Measurements from ENCODE around the gene EPB41L5. TPM values are rescaled to one million over a fixed set of nuclear protein-coding genes. Genes with fewer than 3 reads are reported as not detected.

The EPB41L5 gene
- total and polyA plus RNA-seq, 10 of the 15 experiments (the other 5 are each of a cell fraction or from before 2014, with no cell fraction given) = 2.1 to 20.4 (median 8.2) TPM

DNA sequence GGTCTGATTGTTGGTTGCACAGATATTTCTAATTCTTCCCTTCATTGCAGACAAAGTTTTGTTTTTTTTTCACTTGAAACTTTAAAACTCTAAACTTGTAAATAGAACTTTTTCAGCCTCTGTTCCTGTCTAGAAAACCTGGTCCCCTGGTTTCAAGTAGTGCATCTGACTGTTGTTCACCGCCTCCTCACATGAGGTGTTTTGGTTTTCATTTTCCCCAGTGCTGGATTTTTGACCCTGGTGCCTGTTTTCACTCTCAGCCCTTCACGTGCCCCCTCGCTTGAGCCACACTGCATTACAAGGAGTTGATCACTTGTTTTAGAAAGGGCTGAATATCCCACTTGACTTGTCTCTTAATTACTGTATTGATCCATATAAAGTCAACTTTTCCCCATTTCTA, 110.2 kb downstream of the EPB41L5 start:
- POLR2A ChIA-PET = interaction anchor here (0.7 kb wide), 1 partner anchor 12 kb away, joined by 6 read pairs; no protein-coding TSS in a partner anchor
- 37% methylated on average over 3 of the region's 3 CpGs for WGBS (ENCODE audit: insufficient coverage, insufficient replicate concordance, low lambda C conversion rate, missing lambda C conversion rate)
- no peak for FAIRE-seq
- no peaks in the 10 kb centered on the region for H3K4me1 ChIP-seq (ENCODE audit: control insufficient read depth, insufficient read depth, low read length)
- H3K36me3 ChIP-seq (ENCODE audit: control insufficient read depth in 2 of 2, insufficient read depth in 2 of 2, low read length in 1 of 2) = no peaks in the 10 kb centered on the region; a peak in 1 of 4 replicates
- H3K4me2 ChIP-seq (ENCODE audit: control insufficient read depth, insufficient read depth) = no peak overlapping the region
- SMC1A ChIA-PET (ENCODE audit: uncharacterized antibody, unreplicated experiment) = interaction anchor here (0.6 to 1.5 kb wide), 3 partner anchors 10 to 39 kb away, joined by 3 read pairs; no protein-coding TSS in a partner anchor
- RAD21 ChIA-PET (ENCODE audit: unreplicated experiment) = interaction anchor here (0.7 kb wide), 1 partner anchor 296 kb away, joined by 4 read pairs; no protein-coding TSS in a partner anchor
- no peak for DNase-seq (ENCODE audit: low read depth, low spot score)
- no peak overlapping the region for H3K9ac ChIP-seq (ENCODE audit: control insufficient read depth, insufficient read depth, low read length)
- in situ Hi-C loops (cut with MboI) = no loop called here
- CTCF ChIA-PET = interaction anchor here (0.8 to 1.0 kb wide), 2 partner anchors 20 to 52 kb away, joined by 3 to 4 read pairs; no protein-coding TSS in a partner anchor
- H3K9me3 ChIP-seq (replicated peaks; ENCODE audit: control insufficient read depth, insufficient read depth, low read length) = no peaks in the 10 kb centered on the region; the same call in 2 of the 3 replicates
- H3K79me2 ChIP-seq (ENCODE audit: control insufficient read depth, insufficient read depth, low read length) = no peaks in the 10 kb centered on the region
- TF ChIP-seq MTA2 (IDR thresholded peaks at IDR 0.05; ENCODE audit: low read depth) (no peak), TCF7 (IDR thresholded peaks at IDR 0.05; ENCODE audit: borderline replicate concordance) (no peak), ZZZ3 (IDR thresholded peaks at IDR 0.05; ENCODE audit: control insufficient read depth, insufficient read length, low read depth) (no peak), SIX5 (IDR thresholded peaks at IDR 0.05; ENCODE audit: low read depth, low read length, severe bottlenecking) (no peak), TAF1 (IDR thresholded peaks at IDR 0.05; ENCODE audit: borderline replicate concordance, low read depth, low read length) (no peak), ZNF622 (IDR thresholded peaks at IDR 0.05) (no peak)
- H3K4me3 ChIP-seq = no peak overlapping the region
- intact Hi-C loops (cut with micrococcal nuclease; ENCODE audit: unreplicated experiment) = no loop called here
- H3K27me3 ChIP-seq (replicated peaks in 1 of 2; ENCODE audit: control insufficient read depth in 2 of 2, insufficient read depth in 2 of 2, low read length in 1 of 2) = no peaks in the 10 kb centered on the region
- no TSS peak for BruUV-seq (replicated peaks)
- no peak overlapping the region for H3K27ac ChIP-seq (ENCODE audit: control insufficient read depth, insufficient read depth)
- no peak overlapping the region for H2AFZ ChIP-seq (ENCODE audit: control insufficient read depth, low read depth, low read length)
- H4K20me1 ChIP-seq (ENCODE audit: control insufficient read depth, insufficient read depth) = no peaks in the 10 kb centered on the region
- no peak for ATAC-seq

- Histone ChIP-seq H3K79me2 (ENCODE audit: control insufficient read depth, insufficient read depth, low read length) (no peaks in the 10 kb centered on the region), H4K20me1 (ENCODE audit: control insufficient read depth, insufficient read depth) (no peaks in the 10 kb centered on the region), H3K9ac (ENCODE audit: control insufficient read depth, insufficient read depth, low read length) (no peak overlapping the region), H2AFZ (ENCODE audit: control insufficient read depth, low read depth, low read length) (no peak overlapping the region), H3K9me3 (replicated peaks; ENCODE audit: control insufficient read depth, insufficient read depth, low read length) (no peaks in the 10 kb centered on the region), H3K4me1 (ENCODE audit: control insufficient read depth, insufficient read depth, low read length) (no peaks in the 10 kb centered on the region), H3K36me3 (ENCODE audit: control insufficient read depth in 2 of 2, insufficient read depth in 2 of 2, low read length in 1 of 2) (no peaks in the 10 kb centered on the region), H3K4me3 (no peak overlapping the region), H3K4me2 (ENCODE audit: control insufficient read depth, insufficient read depth) (no peak overlapping the region), H3K27me3 (replicated peaks in 1 of 2; ENCODE audit: control insufficient read depth in 2 of 2, insufficient read depth in 2 of 2, low read length in 1 of 2) (no peaks in the 10 kb centered on the region), H3K27ac (ENCODE audit: control insufficient read depth, insufficient read depth) (no peak overlapping the region)
- SMC1A ChIA-PET (ENCODE audit: uncharacterized antibody, unreplicated experiment) = no interaction called here
- no peak for DNase-seq (ENCODE audit: low read depth, low spot score)
- in situ Hi-C loops (cut with MboI) = no loop called here
- CTCF ChIA-PET = no interaction called here
- FAIRE-seq = no peak
- no peak for TF ChIP-seq SMAD1 (IDR thresholded peaks at IDR 0.05; ENCODE audit: low read depth, partially characterized antibody)
- no peak for TF ChIP-seq EP300 (IDR thresholded peaks at IDR 0.05; ENCODE audit: borderline replicate concordance in 1 of 2, control insufficient read depth in 1 of 2, low read depth in 2 of 2, low read length in 2 of 2)
- no peak for TF ChIP-seq ZNF207 (IDR thresholded peaks at IDR 0.05; ENCODE audit: borderline replicate concordance)
- intact Hi-C loops (cut with micrococcal nuclease; ENCODE audit: unreplicated experiment) = no loop called here
- 20% methylated on average over 3 of the region's 3 CpGs for WGBS (ENCODE audit: insufficient coverage, insufficient replicate concordance, low lambda C conversion rate, missing lambda C conversion rate)
- RAD21 ChIA-PET (ENCODE audit: unreplicated experiment) = no interaction called here
- ATAC-seq = no peak
- BruUV-seq (replicated peaks) = no TSS peak
- POLR2A ChIA-PET = no interaction called here
Observed at GRCh38 chr2:120125195-120125594, 112.3 kb downstream of the EPB41L5 start.

Measured in GM12878 (cell line).